Measurements from ENCODE around the gene PARD3B. TPM values are rescaled to one million over a fixed set of nuclear protein-coding genes. Genes with fewer than 3 reads are reported as not detected.

The PARD3B gene
- total and polyA plus RNA-seq, 7 donors: 0.42 to 6.0 (median 4.8) TPM

DNA sequence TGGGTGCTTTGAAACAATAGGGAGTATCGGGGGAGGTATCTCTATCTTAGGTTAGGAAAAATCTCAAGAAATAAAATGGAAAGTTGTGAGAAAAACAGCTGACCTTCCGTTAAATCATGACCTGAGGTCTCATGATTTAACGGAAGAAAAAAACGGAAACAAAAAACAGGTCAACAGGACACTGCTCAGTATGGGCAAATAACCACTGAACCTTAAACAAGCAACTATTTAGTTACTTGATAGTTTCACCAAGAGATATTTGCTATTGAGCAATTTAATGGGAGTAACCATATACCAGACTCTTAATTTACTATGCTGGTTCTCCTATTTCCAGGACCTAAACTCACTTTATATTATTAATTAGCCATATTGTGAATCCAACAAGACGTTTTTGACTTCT, 150.8 kb downstream of the PARD3B start:
- no peaks in the 10 kb centered on the region for H3K27me3 ChIP-seq (ENCODE audit: insufficient read depth in 3 of 3, low read length in 2 of 3)
- H3K9me3 ChIP-seq: no peaks in the 10 kb centered on the region
- WGBS, 3 donors: 93 to 97% (median 94%) methylated on average over 5 of the region's 5 CpGs
- no peaks in the 10 kb centered on the region for H3K36me3 ChIP-seq (ENCODE audit: insufficient read depth in 1 of 2, low read depth in 1 of 2)
- intact Hi-C loops (cut with DNase I): loop anchor here (10.0 kb wide), 3 partner anchors 151 to 989 kb away; partner anchors contain the start of genes NRP2 (in 1 of the 2) and PARD3B (in 1 of the 2)
- ATAC-seq (no peak), DNase-seq (no peak)
- H3K27ac ChIP-seq: no peak overlapping the region
- no peak overlapping the region for H3K4me3 ChIP-seq
- no peak for TF ChIP-seq CTCF (IDR thresholded peaks at IDR 0.05)
- H3K4me1 ChIP-seq: peaks cover 12% of the 10 kb centered on the region

DNA sequence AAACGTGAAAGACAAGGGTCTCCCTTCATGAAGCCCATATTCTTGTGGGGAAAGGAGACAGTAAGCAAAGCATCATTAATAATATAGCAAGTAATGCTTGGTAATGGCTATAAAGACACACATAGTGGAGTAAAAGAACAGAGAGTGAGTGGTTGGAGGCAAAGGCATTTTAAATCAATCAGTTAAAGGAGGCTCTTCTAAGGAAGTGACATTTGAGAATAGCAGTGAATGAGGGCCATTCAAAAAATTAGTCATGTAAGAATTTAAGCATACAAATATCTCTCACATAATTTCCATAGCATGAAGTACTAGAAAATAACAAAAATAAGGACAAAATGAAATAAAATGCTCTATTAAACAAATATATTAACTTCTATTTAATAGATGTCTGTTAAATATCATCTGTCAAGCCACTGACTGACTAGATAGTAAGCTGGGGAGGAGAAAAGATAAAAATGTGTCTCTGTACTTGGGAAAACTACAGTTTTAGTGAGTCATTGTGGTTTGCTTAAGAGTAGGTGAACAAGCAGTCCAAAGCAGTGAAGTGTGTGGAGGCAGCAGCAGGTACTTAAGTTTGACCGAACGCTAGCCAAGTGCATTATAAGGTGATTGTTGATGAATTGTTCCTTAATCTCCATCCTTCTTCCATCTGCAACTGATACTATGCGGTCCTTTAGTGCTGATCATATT, 160.1 kb downstream of the PARD3B start:
- WGBS, 3 donors: 66 to 86% (median 71%) methylated on average over 4 of the region's 4 CpGs
- no peaks in the 10 kb centered on the region for H3K9me3 ChIP-seq
- H3K4me1 ChIP-seq: no peaks in the 10 kb centered on the region
- H3K27ac ChIP-seq: no peak overlapping the region
- no peak for TF ChIP-seq CTCF (IDR thresholded peaks at IDR 0.05)
- H3K27me3 ChIP-seq (ENCODE audit: insufficient read depth in 3 of 3, low read length in 2 of 3): no peaks in the 10 kb centered on the region
- DNase-seq (no peak), ATAC-seq (no peak)
- H3K36me3 ChIP-seq (ENCODE audit: insufficient read depth in 1 of 2, low read depth in 1 of 2): no peaks in the 10 kb centered on the region
- H3K4me3 ChIP-seq: no peak overlapping the region
- intact Hi-C loops (cut with DNase I): no loop called here

GRCh38 chr2:204706939-204707338, 161.7 kb downstream of the PARD3B start:
- ATAC-seq: no peak
- no peaks in the 10 kb centered on the region for H3K9me3 ChIP-seq
- H3K4me1 ChIP-seq: no peaks in the 10 kb centered on the region
- H3K36me3 ChIP-seq (ENCODE audit: insufficient read depth in 1 of 2, low read depth in 1 of 2): no peaks in the 10 kb centered on the region
- no peak overlapping the region for H3K4me3 ChIP-seq
- WGBS, 3 donors: 49 to 61% (median 50%) methylated on average over 2 of the region's 2 CpGs
- TF ChIP-seq CTCF (IDR thresholded peaks at IDR 0.05): no peak
- H3K27me3 ChIP-seq (ENCODE audit: insufficient read depth in 3 of 3, low read length in 2 of 3): no peaks in the 10 kb centered on the region
- no peak for DNase-seq
- intact Hi-C loops (cut with DNase I): no loop called here
- H3K27ac ChIP-seq: no peak overlapping the region

DNA sequence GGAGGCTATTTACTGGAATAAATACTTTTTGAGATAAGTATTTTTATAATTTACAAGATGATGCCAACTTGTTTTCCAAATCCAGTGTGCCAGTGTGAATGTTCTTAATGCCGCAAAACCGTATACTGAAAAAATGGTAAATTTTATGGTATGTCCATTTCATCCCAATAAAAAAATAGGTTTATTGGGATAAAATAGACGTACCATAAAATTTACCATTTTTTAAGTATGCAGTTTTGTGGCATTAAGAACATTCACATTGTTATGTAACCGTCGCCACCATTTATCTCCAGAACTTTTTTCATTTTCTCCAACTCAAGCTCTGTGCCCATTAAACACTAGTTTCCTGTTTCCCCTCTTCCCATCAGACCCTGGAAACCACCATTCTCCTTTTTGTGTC, 167.9 kb downstream of the PARD3B start:
- TF ChIP-seq CTCF (IDR thresholded peaks at IDR 0.05): no peak
- ATAC-seq: no peak
- no peaks in the 10 kb centered on the region for H3K27me3 ChIP-seq (ENCODE audit: insufficient read depth in 3 of 3, low read length in 2 of 3)
- DNase-seq: no peak
- no peaks in the 10 kb centered on the region for H3K36me3 ChIP-seq (ENCODE audit: insufficient read depth in 1 of 2, low read depth in 1 of 2)
- intact Hi-C loops (cut with DNase I): no loop called here
- H3K4me3 ChIP-seq: no peak overlapping the region
- H3K27ac ChIP-seq: no peak overlapping the region
- H3K4me1 ChIP-seq: no peaks in the 10 kb centered on the region
- no peaks in the 10 kb centered on the region for H3K9me3 ChIP-seq
- 77 to 88% (median 79%) methylated on average over 5 of the region's 5 CpGs for WGBS, 3 donors

DNA sequence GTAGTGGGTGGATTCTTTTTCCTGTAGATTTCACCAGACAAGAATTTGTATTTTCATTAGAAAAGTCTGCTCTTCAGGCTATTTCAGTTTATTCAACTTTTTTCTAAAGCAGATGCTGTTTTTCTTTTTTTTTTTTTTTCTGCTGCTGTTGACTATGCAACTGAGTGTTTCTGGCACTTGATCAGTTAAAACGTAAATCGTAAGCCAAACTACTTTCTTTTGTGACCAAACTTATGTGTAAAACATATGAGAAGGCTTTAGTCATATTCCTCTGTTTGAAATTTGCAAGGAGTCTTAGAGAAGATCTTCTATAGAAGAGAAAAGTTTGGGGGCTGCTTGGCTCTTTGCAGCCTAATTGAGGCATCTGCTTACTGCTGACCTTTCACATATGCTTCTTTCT, 170.1 kb downstream of the PARD3B start:
- H3K4me1 ChIP-seq: no peaks in the 10 kb centered on the region
- no peak for ATAC-seq
- H3K9me3 ChIP-seq: no peaks in the 10 kb centered on the region
- no peaks in the 10 kb centered on the region for H3K36me3 ChIP-seq (ENCODE audit: insufficient read depth in 1 of 2, low read depth in 1 of 2)
- DNase-seq: no peak
- H3K27ac ChIP-seq: no peak overlapping the region
- intact Hi-C loops (cut with DNase I): no loop called here
- no peak for TF ChIP-seq CTCF (IDR thresholded peaks at IDR 0.05)
- 61 to 81% (median 66%) methylated on average over 2 of the region's 2 CpGs for WGBS, 3 donors
- no peak overlapping the region for H3K4me3 ChIP-seq
- no peaks in the 10 kb centered on the region for H3K27me3 ChIP-seq (ENCODE audit: insufficient read depth in 3 of 3, low read length in 2 of 3)
